HG03521 (cell line): ENCODE data around the gene LRRC37A2.
A peak's percentile ranks its signal among the peaks of the same experiment; 100 is the strongest.
"Not testable (repeated sequence)": the region's sequence is repeated elsewhere in the genome, so short reads cannot be mapped to it uniquely, and the experiment has no call there.

Source experiments
- ATAC-seq: cut with Tn5 transposase; IDR thresholded peaks from one replicate; pipeline ENCODE4 v1.9.1; 2021; ENCODE audit warnings: mild to moderate bottlenecking, moderate library complexity; ENCODE audit not compliant: unreplicated experiment

Gene LRRC37A2

DNA sequence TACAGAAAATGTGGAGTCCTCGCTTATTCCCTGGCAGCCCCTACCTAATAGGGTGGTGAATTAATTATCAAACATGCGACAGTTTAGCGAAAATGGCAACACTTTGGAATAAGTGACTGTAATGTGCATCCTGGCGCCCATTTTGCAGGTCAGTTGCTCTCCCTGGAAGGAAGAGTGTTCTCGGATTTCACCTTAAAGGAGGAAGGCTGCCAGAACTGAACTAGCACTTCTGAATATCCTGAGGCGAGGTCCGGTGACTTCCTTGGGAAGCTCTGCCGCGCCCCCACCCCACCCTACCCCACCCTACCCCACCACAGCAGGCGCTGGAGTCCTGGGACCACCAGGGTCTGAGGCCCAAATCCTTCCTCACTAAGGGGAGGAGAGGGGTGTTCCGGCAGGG lies at the start of gene LRRC37A2:
LRRC37A2 (plus strand) TSS at position 301 of the 400 bp plus-strand sequence. CDS start 245 bp downstream, outside the sequence.
- ATAC-seq = not testable (repeated sequence)

GRCh38 chr17:46467618-46468017 lies 44.6 kb upstream of the LRRC37A2 start:
- ATAC-seq = not testable (repeated sequence)

GRCh38 chr17:46474489-46474888 lies 37.8 kb upstream of the LRRC37A2 start:
- not testable (repeated sequence) for ATAC-seq

DNA sequence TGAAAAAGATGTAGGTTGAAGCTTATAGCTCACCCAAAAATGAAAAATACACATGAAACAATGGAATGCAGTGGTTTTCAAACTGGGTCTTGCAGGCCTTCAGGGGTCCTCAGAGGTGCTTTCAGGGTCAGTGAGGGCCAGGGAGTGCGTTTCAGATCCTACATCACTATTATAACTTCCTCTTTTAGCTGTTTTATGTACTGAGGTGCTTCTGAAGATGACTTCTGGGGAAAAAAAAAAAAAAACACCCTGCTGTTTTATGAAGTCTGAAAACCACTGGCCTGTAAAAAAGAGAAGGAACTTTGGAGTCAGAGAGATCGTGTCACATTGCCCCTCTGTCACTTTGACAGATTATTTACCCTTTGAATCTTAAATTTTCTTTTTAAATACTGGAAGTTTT lies 36.7 kb upstream of the LRRC37A2 start:
- not testable (repeated sequence) for ATAC-seq

- ATAC-seq = not testable (repeated sequence)
Observed at GRCh38 chr17:46478823-46479222, 33.4 kb upstream of the LRRC37A2 start.

- not testable (repeated sequence) for ATAC-seq
Observed at GRCh38 chr17:46481310-46481709, 31.0 kb upstream of the LRRC37A2 start.

DNA sequence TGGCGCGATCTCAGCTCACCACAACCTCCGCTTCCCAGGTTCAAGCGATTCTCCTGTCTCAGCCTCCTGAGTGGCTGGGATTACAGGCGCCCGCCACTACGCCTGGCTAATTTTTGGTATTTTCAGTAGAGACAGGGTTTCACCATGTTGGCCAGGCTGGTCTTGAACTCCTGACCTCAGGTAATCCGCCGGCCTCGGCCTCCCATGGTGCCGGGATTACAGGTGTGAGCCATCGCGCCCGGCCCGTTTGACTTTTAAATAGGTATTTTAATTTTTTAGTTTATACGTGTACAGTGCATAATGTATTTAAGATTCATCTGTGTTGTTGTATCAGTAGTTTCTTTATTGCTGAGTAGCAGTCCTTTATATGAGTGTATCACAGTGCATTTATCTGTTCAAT lies 20.2 kb upstream of the LRRC37A2 start:
- ATAC-seq = not testable (repeated sequence)

DNA sequence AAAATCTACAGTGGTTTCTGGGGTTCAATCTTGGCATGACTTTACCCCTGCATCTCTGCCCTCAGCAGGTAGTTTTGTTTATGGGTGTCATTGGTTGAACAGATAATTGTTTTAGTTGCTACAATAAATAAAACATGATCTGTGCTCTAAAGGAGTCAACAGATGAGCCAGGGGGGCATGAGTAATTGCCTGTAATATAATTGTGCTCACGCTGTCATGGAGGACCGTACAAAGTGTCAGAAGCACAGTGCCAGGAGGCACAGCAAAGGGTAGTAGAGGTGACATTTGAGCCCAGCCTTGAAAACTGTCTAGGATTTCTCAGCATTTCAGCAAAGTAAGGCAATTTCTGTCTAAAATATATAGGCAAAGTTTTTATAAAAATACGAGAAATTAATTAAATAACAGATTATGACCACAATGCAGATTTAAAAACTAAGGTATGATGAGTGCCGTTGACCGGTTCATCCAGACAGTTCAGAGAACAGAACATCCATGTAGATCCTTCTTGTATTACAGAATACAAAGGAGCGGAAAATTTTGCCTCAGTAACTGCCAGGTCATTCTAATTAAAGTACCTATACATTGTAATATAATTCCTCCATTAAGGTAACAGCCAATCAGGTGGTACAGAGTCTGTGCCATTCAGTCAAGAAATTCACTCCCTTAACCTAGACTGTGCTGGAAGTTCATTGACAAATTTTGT lies 12.7 kb upstream of the LRRC37A2 start:
- not testable (repeated sequence) for ATAC-seq

DNA sequence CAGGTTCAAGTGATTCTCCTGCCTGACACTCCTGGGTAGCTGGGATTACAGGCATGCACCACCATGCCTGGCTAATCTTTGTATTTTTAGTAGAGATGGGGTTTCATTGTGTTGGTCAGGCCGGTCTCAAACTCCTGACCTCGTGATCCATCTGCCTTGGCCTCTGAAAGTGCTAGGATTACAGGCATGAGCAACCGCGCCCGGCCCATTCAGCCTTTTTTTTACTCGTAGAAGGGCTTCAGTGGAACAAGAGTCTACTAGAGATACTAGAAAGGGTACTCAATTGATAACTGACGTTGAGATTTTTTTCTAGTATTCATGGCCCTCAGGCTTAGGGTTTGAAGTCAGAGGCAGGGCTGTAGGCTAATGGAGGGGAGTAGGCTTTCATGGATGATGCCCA lies 6.4 kb upstream of the LRRC37A2 start:
- not testable (repeated sequence) for ATAC-seq

DNA sequence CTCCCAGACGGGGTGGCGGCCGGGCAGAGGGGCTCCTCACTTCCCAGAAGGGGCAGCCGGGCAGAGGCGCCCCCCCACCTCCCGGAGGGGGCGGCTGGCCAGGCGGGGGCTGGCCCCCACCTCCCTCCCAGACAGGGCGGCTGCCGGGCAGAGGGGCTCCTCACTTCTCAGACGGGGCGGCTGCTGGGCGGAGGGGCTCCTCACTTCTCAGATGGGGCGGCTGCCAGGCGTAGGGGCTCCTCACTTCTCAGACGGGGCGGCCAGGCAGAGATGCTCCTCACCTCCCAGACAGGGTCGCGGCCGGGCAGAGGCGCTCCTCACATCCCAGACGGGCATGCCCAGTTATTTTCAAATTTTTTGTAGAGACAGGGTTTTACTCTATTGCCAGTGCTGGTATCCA lies 22.4 kb downstream of the LRRC37A2 start:
- not testable (repeated sequence) for ATAC-seq

DNA sequence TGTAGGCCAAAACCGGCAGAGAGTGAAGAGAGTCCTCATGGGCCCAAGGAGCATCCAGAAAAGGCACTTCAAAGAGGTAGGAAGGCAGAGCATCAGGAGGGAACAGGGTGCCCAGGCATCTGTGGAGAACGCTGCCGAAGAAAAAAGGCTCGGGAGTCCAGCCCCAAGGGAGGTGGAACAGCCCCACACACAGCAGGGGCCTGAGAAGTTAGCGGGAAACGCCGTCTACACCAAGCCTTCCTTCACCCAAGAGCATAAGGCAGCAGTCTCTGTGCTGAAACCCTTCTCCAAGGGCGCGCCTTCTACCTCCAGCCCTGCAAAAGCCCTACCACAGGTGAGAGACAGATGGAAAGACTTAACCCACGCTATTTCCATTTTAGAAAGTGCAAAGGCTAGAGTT lies 36.3 kb downstream of the LRRC37A2 start:
- ATAC-seq = not testable (repeated sequence)

DNA sequence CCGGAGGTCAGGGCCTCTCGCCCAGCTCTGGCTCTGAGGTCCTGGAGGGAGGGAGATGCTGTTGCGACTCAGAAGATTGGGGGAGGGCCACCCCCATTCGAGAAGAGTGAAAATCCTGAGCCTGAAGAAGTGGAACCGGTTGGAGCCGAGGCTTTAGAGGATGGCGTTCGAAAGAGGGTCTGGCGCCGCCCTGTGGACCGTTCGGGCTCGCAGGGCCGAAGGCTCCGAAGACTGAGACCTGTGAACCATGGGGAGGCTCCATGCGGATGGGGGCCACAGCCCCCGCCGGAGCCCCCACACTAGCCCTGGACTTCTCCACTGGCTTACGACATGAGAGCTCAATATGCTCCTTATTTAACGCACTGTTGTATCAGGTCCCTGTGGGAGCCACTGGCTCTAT lies 46.9 kb downstream of the LRRC37A2 start:
- not testable (repeated sequence) for ATAC-seq

DNA sequence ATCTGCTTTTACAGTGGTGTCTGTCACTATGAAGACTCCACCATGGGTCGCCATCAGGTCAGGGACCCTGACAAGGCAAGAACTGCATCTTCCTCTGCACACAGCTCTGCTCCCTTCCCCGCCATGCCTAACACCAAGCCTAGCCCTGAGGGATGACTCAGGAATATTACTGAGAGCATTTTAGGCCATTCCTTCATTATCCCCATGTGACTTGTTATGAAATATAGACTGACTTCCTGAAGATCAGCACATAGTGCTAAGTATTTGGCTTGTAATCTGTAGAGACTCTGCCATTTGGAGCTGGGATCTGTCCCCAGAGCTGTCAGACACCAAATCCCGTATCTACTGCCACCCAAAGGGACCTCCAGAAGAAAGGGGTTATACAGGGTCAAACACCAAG lies 47.8 kb downstream of the LRRC37A2 start:
- ATAC-seq = not testable (repeated sequence)

- ATAC-seq = not testable (repeated sequence)
Observed at GRCh38 chr17:46566284-46566683, 54.0 kb downstream of the LRRC37A2 start.

- not testable (repeated sequence) for ATAC-seq
Observed at GRCh38 chr17:46566980-46567379, 54.7 kb downstream of the LRRC37A2 start.

GRCh38 chr17:46571796-46572195 lies 59.5 kb downstream of the LRRC37A2 start:
- not testable (repeated sequence) for ATAC-seq

DNA sequence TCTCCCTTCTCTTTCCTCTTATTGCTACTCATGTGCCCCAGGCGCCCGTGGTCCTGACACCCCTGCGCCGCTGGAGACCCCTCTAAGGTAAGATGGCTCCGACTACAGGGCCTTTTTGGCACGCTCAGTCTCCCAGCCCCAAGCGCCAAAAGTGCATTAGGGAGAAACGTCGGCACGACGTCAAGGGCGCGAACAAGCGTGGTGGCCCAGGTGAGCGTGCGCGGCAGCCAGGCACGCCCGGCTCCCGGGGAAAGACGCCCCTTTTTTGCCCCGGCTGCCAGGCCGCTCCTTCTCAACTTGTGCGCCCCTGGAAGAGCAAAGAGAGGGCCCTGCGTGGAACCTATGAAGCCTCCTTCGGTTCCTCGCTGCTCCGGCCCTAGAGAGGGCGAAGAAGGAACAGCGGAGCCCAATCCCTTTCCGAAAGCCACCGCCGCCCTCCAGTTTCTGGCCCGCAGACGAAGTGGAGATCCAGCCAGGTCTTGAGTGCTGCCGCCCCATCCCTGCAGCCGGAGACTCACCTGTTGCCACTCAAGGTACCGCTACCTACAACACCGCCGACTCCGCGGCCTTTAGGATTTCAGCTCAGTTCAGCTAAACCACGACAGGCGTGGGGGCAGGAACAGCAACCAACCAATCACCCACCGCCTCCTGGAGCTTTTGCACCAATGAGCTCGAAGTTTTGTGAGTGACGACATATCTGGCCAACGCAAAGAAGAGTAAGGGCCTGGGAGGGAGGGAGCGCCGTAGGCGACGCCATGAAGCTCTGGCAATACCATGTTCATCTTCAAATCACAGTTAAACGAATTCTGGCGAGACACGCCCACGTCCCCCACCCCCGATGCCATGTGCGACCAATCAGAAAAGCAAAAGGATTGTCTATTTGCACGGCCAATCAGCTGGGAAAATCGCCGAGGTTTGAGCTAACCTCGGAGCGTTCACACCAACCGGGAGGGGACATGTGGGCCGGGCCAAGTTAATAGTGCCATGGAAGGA lies 67.1 kb downstream of the LRRC37A2 start, which contains the start of gene ARL17A:
ARL17A (minus strand) TSS at position 609 of the 993 bp plus-strand sequence. CDS start 3,369 bp downstream, outside the sequence.
- ATAC-seq = peak; percentile 83

GRCh38 chr17:46580082-46580481 lies 67.8 kb downstream of the LRRC37A2 start:
- ATAC-seq = not testable (repeated sequence)

DNA sequence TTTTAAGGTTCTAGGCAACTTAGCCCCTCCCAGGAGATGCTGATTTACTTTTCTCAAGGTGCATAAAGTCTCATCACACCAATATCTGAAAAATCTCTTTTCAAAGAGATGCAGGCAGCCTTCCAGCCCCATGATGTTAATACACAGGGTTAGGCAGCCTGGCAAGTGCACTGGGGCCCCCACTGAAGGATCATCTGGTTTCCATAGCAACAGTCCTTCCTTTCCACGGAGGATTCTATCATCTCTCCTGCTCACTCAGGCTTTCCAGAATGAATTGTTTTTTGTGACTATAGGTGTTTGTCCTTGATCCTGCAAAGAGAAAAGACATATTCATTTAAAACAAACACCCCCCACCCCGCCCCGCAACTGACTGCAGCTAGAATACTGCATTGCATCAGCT lies 73.2 kb downstream of the LRRC37A2 start:
- not testable (repeated sequence) for ATAC-seq

- peak; percentile 78 for ATAC-seq
Observed at GRCh38 chr17:46590157-46591146, 78.2 kb downstream of the LRRC37A2 start, which contains the start of gene NSF. Gene NSF (plus strand): TSS chr17:46590669. CDS start chr17:46590776, 107 bp downstream.
